MM.1S (cell line): Measurements from ENCODE around the gene APPL2.

ENCODE experiments used
- DNase-seq: peaks from one replicate; pipeline ENCODE4 v3.0.0-alpha.2; 2015
- H2AFZ ChIP-seq: fragments of 300-600 bp; sonication (generic); 2 replicates; pipeline ENCODE4 v1.6.0; 2016; ENCODE audit warnings: antibody characterized with exemption, low read length
- H3F3A ChIP-seq: fragments of 300-600 bp; sonication (generic); 2 replicates; pipeline ENCODE4 v1.6.1; 2016; ENCODE audit warnings: mild to moderate bottlenecking, antibody characterized with exemption, low read length, moderate library complexity, mixed read lengths; ENCODE audit not compliant: insufficient read depth
- H3K27ac ChIP-seq: fragments of 300-600 bp; sonication (generic); 2 replicates; pipeline ENCODE4 v1.5.1; 2016; ENCODE audit warnings: mild to moderate bottlenecking, low read length
- H3K27me3 ChIP-seq: fragments of 300-600 bp; sonication (generic); replicated peaks from 2 replicates; pipeline ENCODE4 v1.6.0; 2016; ENCODE audit warnings: low read length; ENCODE audit not compliant: insufficient read depth
- H3K36me3 ChIP-seq: fragments of 300-600 bp; sonication (generic); replicated peaks from 2 replicates; pipeline ENCODE4 v1.6.1; 2016; ENCODE audit warnings: mild to moderate bottlenecking, low read length, mixed read lengths; ENCODE audit not compliant: insufficient read depth
- H3K4me1 ChIP-seq: fragments of 300-600 bp; sonication (generic); 2 replicates; pipeline ENCODE4 v1.6.1; 2016; ENCODE audit warnings: low read length, mixed read lengths
- H3K4me2 ChIP-seq: fragments of 300-600 bp; sonication (generic); 2 replicates; pipeline ENCODE4 v1.6.0; 2016; ENCODE audit warnings: low read depth, low read length
- H3K4me3 ChIP-seq: fragments of 300-600 bp; sonication (generic); 2 replicates; pipeline ENCODE4 v1.5.1; 2016; ENCODE audit warnings: low read length, mixed read lengths
- H3K79me2 ChIP-seq: fragments of 300-600 bp; sonication (generic); 2 replicates; pipeline ENCODE4 v1.6.1; 2016; ENCODE audit warnings: mixed run types, low read length, mixed read lengths
- H3K9ac ChIP-seq: fragments of 300-600 bp; sonication (generic); 2 replicates; pipeline ENCODE4 v1.6.1; 2016; ENCODE audit warnings: low read length, mixed read lengths
- H3K9me2 ChIP-seq: fragments of 300-600 bp; sonication (generic); replicated peaks from 2 replicates; pipeline ENCODE4 v1.6.1; 2016; ENCODE audit warnings: mild to moderate bottlenecking, low read length, mixed read lengths; ENCODE audit not compliant: insufficient read depth
- H3K9me3 ChIP-seq: fragments of 300-600 bp; sonication (generic); replicated peaks from 2 replicates; pipeline ENCODE4 v1.6.1; 2016; ENCODE audit warnings: mild to moderate bottlenecking, low read length, mixed read lengths; ENCODE audit not compliant: insufficient read depth
- H4K20me1 ChIP-seq: fragments of 300-600 bp; sonication (generic); 2 replicates; pipeline ENCODE4 v1.6.1; 2016; ENCODE audit warnings: mild to moderate bottlenecking, low read length, moderate library complexity, mixed read lengths; ENCODE audit not compliant: insufficient read depth
- EZH2 ChIP-seq: fragments of 300-600 bp; sonication (generic); optimal IDR thresholded peaks from 2 replicates; pipeline ENCODE3; 2017; ENCODE audit warnings: low read depth, mild to moderate bottlenecking, antibody characterized with exemption, low read length, mixed read lengths
- EZH2phosphoT487 ChIP-seq: fragments of 300-600 bp; sonication (generic); IDR thresholded peaks from 2 replicates; pipeline ENCODE4 v1.6.1; 2018; ENCODE audit warnings: antibody characterized with exemption, low read length
- TF ChIP-seq, protein P1 (sequence below): fragments of 300-600 bp; sonication (generic); IDR thresholded peaks from 2 replicates; pipeline ENCODE4 v1.5.1; 2016; ENCODE audit warnings: antibody characterized with exemption, low read length, mixed read lengths

APPL2 gene

DNA sequence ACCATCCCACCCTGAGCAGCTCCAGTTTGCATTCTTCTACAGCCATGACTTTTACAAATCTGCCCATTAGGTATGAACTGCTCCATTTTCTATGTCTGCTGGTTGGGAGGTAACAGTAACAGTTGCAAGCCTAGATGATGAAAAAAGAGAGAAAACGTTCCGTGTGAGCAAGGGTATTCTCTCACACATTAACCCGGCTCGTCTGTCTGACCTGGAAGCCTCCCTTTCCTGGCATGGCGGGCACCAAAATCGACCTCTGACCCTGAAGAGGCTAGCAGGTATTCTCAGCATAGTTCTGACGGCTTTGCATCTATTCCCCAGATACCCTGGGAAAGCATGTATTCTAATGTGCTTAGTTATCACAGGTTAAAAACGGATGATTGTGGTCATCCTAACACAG is 31.8 kb downstream of the APPL2 start:
- H2AFZ ChIP-seq, result no peak overlapping the region
- no peak overlapping the region for H3K4me3 ChIP-seq
- no peaks in the 10 kb centered on the region for H3K9me2 ChIP-seq
- no peak overlapping the region for H3K9ac ChIP-seq
- TF ChIP-seq, protein P1, sequence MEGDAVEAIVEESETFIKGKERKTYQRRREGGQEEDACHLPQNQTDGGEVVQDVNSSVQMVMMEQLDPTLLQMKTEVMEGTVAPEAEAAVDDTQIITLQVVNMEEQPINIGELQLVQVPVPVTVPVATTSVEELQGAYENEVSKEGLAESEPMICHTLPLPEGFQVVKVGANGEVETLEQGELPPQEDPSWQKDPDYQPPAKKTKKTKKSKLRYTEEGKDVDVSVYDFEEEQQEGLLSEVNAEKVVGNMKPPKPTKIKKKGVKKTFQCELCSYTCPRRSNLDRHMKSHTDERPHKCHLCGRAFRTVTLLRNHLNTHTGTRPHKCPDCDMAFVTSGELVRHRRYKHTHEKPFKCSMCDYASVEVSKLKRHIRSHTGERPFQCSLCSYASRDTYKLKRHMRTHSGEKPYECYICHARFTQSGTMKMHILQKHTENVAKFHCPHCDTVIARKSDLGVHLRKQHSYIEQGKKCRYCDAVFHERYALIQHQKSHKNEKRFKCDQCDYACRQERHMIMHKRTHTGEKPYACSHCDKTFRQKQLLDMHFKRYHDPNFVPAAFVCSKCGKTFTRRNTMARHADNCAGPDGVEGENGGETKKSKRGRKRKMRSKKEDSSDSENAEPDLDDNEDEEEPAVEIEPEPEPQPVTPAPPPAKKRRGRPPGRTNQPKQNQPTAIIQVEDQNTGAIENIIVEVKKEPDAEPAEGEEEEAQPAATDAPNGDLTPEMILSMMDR, result no peak
- no peak for TF ChIP-seq EZH2phosphoT487
- TF ChIP-seq EZH2, result no peak
- no peaks in the 10 kb centered on the region for H4K20me1 ChIP-seq
- H3K36me3 ChIP-seq, result no peaks in the 10 kb centered on the region
- no peak overlapping the region for H3K27ac ChIP-seq
- H3K4me2 ChIP-seq, result no peak overlapping the region
- H3K9me3 ChIP-seq, result no peaks in the 10 kb centered on the region
- H3F3A ChIP-seq, result no peaks in the 10 kb centered on the region
- H3K79me2 ChIP-seq, result no peaks in the 10 kb centered on the region
- no peaks in the 10 kb centered on the region for H3K27me3 ChIP-seq
- DNase-seq, result no peak
- H3K4me1 ChIP-seq, result no peaks in the 10 kb centered on the region

DNA sequence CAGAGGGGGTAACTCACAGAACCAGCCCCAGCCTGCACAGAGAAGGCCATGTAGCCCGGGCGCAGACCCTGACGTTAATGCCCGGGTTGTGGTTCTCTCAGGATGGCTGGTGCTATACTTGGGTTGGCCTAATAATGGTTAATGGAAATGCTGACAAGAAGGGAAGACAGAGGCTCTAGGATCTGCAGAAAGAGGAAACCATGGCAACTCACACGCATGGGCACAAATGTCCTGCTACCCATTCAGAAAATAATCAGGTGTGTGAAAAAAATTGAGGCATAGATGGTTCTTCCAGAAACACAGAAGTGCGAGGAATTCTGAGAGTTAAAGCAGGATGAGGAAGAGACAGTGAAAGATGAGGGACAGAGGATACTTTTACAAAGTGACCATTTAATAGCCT is 33.8 kb downstream of the APPL2 start:
- no peaks in the 10 kb centered on the region for H4K20me1 ChIP-seq

GRCh38 chr12:105201299-105201698 is 34.7 kb downstream of the APPL2 start:
- TF ChIP-seq, protein P1, result no peak
- TF ChIP-seq EZH2phosphoT487 (no peak), EZH2 (no peak)
- H3K9ac ChIP-seq, result no peak overlapping the region
- H3K79me2 ChIP-seq, result no peaks in the 10 kb centered on the region
- H3K27me3 ChIP-seq, result no peaks in the 10 kb centered on the region
- H3K9me2 ChIP-seq, result no peaks in the 10 kb centered on the region
- no peak overlapping the region for H3K4me2 ChIP-seq
- H2AFZ ChIP-seq, result no peak overlapping the region
- no peak overlapping the region for H3K4me3 ChIP-seq
- H3F3A ChIP-seq, result no peaks in the 10 kb centered on the region
- H3K36me3 ChIP-seq, result no peaks in the 10 kb centered on the region
- DNase-seq, result no peak
- H3K27ac ChIP-seq, result no peak overlapping the region
- no peaks in the 10 kb centered on the region for H3K9me3 ChIP-seq
- no peaks in the 10 kb centered on the region for H3K4me1 ChIP-seq
- no peaks in the 10 kb centered on the region for H4K20me1 ChIP-seq

More for the DNA sequence above, 33.8 kb downstream of the APPL2 start:
- no peaks in the 10 kb centered on the region for H3F3A ChIP-seq
- no peaks in the 10 kb centered on the region for H3K36me3 ChIP-seq
- H3K4me3 ChIP-seq, result no peak overlapping the region
- no peak overlapping the region for H3K4me2 ChIP-seq
- H3K9me2 ChIP-seq, result no peaks in the 10 kb centered on the region
- H3K79me2 ChIP-seq, result no peaks in the 10 kb centered on the region
- no peaks in the 10 kb centered on the region for H3K27me3 ChIP-seq
- no peak overlapping the region for H3K9ac ChIP-seq
- no peak overlapping the region for H2AFZ ChIP-seq
- H3K9me3 ChIP-seq, result no peaks in the 10 kb centered on the region
- TF ChIP-seq EZH2phosphoT487, result no peak
- TF ChIP-seq, protein P1, result no peak
- no peak for TF ChIP-seq EZH2
- no peak overlapping the region for H3K27ac ChIP-seq
- H3K4me1 ChIP-seq, result no peaks in the 10 kb centered on the region
- no peak for DNase-seq
